Globus pallidus (tissue), 1 donor: ENCODE data around the gene PTBP3.

Experiments
- DNase-seq: peaks from one replicate; pipeline ENCODE4 v3.0.0-alpha.2; 2015; ENCODE audit warnings: low spot score

The PTBP3 gene

GRCh38 chr9:112360047-112360804, 26.8 kb upstream of the PTBP3 start:
- DNase-seq = no peak

GRCh38 chr9:112355427-112355897, 22.0 kb upstream of the PTBP3 start:
- DNase-seq = no peak

- DNase-seq = no peak
Measured at GRCh38 chr9:112354081-112354743, 20.8 kb upstream of the PTBP3 start.

GRCh38 chr9:112352209-112352608, 18.8 kb upstream of the PTBP3 start:
- DNase-seq = no peak

- no peak for DNase-seq
Measured at GRCh38 chr9:112351184-112351583, 17.8 kb upstream of the PTBP3 start.

- DNase-seq = no peak
Measured at GRCh38 chr9:112349008-112349333, 15.6 kb upstream of the PTBP3 start.

- peak; percentile 78 for DNase-seq
Measured at GRCh38 chr9:112348257-112349007, 15.0 kb upstream of the PTBP3 start.

GRCh38 chr9:112341730-112342129, 8.3 kb upstream of the PTBP3 start:
- no peak for DNase-seq

- no peak for DNase-seq
Measured at GRCh38 chr9:112339886-112340285, 6.5 kb upstream of the PTBP3 start.

- no peak for DNase-seq
Measured at GRCh38 chr9:112338561-112338960, 5.1 kb upstream of the PTBP3 start.

- no peak for DNase-seq
Measured at GRCh38 chr9:112337547-112337946, 4.1 kb upstream of the PTBP3 start.

- peak; percentile 28 for DNase-seq
Measured at GRCh38 chr9:112334432-112334841, 1.0 kb upstream of the PTBP3 start.

- DNase-seq = peak; percentile 94
Measured at GRCh38 chr9:112333639-112334431, 416 bp upstream of the PTBP3 start.

- no peak for DNase-seq
Measured at GRCh38 chr9:112332674-112332976, 794 bp downstream of the PTBP3 start.

- no peak for DNase-seq
Measured at GRCh38 chr9:112332214-112332613, 1.2 kb downstream of the PTBP3 start.

GRCh38 chr9:112331674-112331952, 1.8 kb downstream of the PTBP3 start:
- DNase-seq = no peak

GRCh38 chr9:112328545-112328944, 4.9 kb downstream of the PTBP3 start:
- no peak for DNase-seq

GRCh38 chr9:112327718-112328450, 5.5 kb downstream of the PTBP3 start:
- no peak for DNase-seq

GRCh38 chr9:112326194-112326593, 7.2 kb downstream of the PTBP3 start:
- DNase-seq = no peak

GRCh38 chr9:112325600-112325999, 7.8 kb downstream of the PTBP3 start:
- no peak for DNase-seq

- DNase-seq = no peak
Measured at GRCh38 chr9:112325127-112325526, 8.3 kb downstream of the PTBP3 start.

GRCh38 chr9:112323378-112323854, 10.0 kb downstream of the PTBP3 start:
- no peak for DNase-seq
